WTC11 (cell line): ENCODE measurements around the gene MAGI2. TPM values are rescaled to one million over a fixed set of nuclear protein-coding genes. Genes with fewer than 3 reads are reported as not detected.

Experiments
- ATAC-seq: fragments of 200-7000 bp; cut with Tn5 transposase; 2 replicates; pipeline ENCODE4 v1.10.0; 2021; ENCODE audit warnings: mild to moderate bottlenecking, moderate library complexity
- CTCF ChIA-PET: fragments of 300-600 bp; sonication (Branson Sonifier 250); formaldehyde crosslinking; loops from one replicate; lab custom pipeline; 2021; ENCODE audit warnings: antibody characterized with exemption; lab: Charles Lee
- POLR2A ChIA-PET: fragments of 350-600 bp; sonication (Branson Sonifier 250); formaldehyde crosslinking; loops from one replicate; lab custom pipeline; 2021; ENCODE audit warnings: antibody characterized with exemption; lab: Charles Lee
- DNase-seq: peaks from one replicate; pipeline ENCODE4 v3.0.0; 2021; ENCODE audit warnings: low spot score
- H3K27ac Mint-ChIP-seq: 2 replicates; pipeline ENCODE4 v1.8.0; 2021; ENCODE audit warnings: mixed read lengths
- H3K27me3 Mint-ChIP-seq: 2 replicates; pipeline ENCODE4 v1.8.0; 2021; ENCODE audit warnings: low read depth, mild to moderate bottlenecking, moderate library complexity, mixed read lengths
- H3K36me3 Mint-ChIP-seq: 2 replicates; pipeline ENCODE4 v1.8.0; 2021; ENCODE audit warnings: mixed read lengths
- H3K4me1 Mint-ChIP-seq: 2 replicates; pipeline ENCODE4 v1.8.0; 2022; ENCODE audit warnings: mixed read lengths
- H3K4me3 Mint-ChIP-seq: 2 replicates; pipeline ENCODE4 v1.8.0; 2021; ENCODE audit warnings: mild to moderate bottlenecking, moderate library complexity, mixed read lengths
- H3K9me3 Mint-ChIP-seq: 2 replicates; pipeline ENCODE4 v1.8.0; 2021; ENCODE audit warnings: mixed read lengths
- ETV6 ChIP-seq: sonication (generic); formaldehyde crosslinking; IDR thresholded peaks from 2 replicates; pipeline ENCODE4 v1.8.1; 2022; ENCODE audit warnings: mild to moderate bottlenecking, missing genetic modification reagents
- NR2C2 ChIP-seq: sonication (generic); formaldehyde crosslinking; IDR thresholded peaks from 2 replicates; pipeline ENCODE4 v1.8.0; 2022; ENCODE audit warnings: mild to moderate bottlenecking, missing genetic modification reagents
- TEAD1 ChIP-seq: sonication (generic); formaldehyde crosslinking; IDR thresholded peaks from 2 replicates; pipeline ENCODE4 v1.8.0; 2022; ENCODE audit warnings: mild to moderate bottlenecking, missing genetic modification reagents
- TP53 ChIP-seq: sonication (generic); formaldehyde crosslinking; IDR thresholded peaks from 2 replicates; pipeline ENCODE4 v1.8.1; 2023; ENCODE audit warnings: mild to moderate bottlenecking, missing genetic modification reagents
- ZNF232 ChIP-seq: sonication (generic); formaldehyde crosslinking; IDR thresholded peaks from 2 replicates; pipeline ENCODE4 v1.8.0; 2022; ENCODE audit warnings: mild to moderate bottlenecking, missing genetic modification reagents
- ZNF263 ChIP-seq: sonication (generic); formaldehyde crosslinking; IDR thresholded peaks from 2 replicates; pipeline ENCODE4 v1.8.1; 2022; ENCODE audit warnings: low read depth, mild to moderate bottlenecking, moderate library complexity, missing genetic modification reagents
- ZNF423 ChIP-seq: fragments of 250-450 bp; sonication (Bioruptor Pico); IDR thresholded peaks from 2 replicates; pipeline ENCODE4 v2.1.2; 2022; ENCODE audit warnings: mild to moderate bottlenecking, moderate library complexity
- total RNA-seq: library from RNA; stranded (reverse); gene quantifications from 3 replicates; pipeline ENCODE4 v1.2.3, GENCODE V29; 2021
- TF ChIP-seq, protein P1 (sequence below): fragments of 250-450 bp; sonication (Bioruptor Pico); IDR thresholded peaks from 2 replicates; pipeline ENCODE4 v1.9.0; 2021; ENCODE audit warnings: moderate library complexity, mild to moderate bottlenecking, inconsistent platforms, borderline replicate concordance
- TF ChIP-seq, protein P2 (sequence below): sonication (generic); formaldehyde crosslinking; IDR thresholded peaks from 2 replicates; pipeline ENCODE4 v1.8.1; 2023; ENCODE audit warnings: mild to moderate bottlenecking, missing genetic modification reagents, moderate library complexity
- TF ChIP-seq, protein P3 (sequence below): sonication (generic); formaldehyde crosslinking; IDR thresholded peaks from 2 replicates; pipeline ENCODE4 v1.8.1; 2023; ENCODE audit warnings: mild to moderate bottlenecking, missing genetic modification reagents
- TF ChIP-seq, protein P4 (sequence below): fragments of 250-450 bp; sonication (Bioruptor Pico); IDR thresholded peaks from 2 replicates; pipeline ENCODE4 v1.9.0; 2021; ENCODE audit warnings: mild to moderate bottlenecking
- TF ChIP-seq, protein P5 (sequence below): sonication (generic); formaldehyde crosslinking; IDR thresholded peaks from 2 replicates; pipeline ENCODE4 v1.8.1; 2023; ENCODE audit warnings: mild to moderate bottlenecking, missing genetic modification reagents, moderate library complexity
- TF ChIP-seq, protein P6 (sequence below): sonication (generic); formaldehyde crosslinking; IDR thresholded peaks from 2 replicates; pipeline ENCODE4 v1.8.0; 2022; ENCODE audit warnings: mild to moderate bottlenecking, missing genetic modification reagents
- TF ChIP-seq, protein P7 (sequence below): fragments of 250-450 bp; sonication (Bioruptor Pico); IDR thresholded peaks from 2 replicates; pipeline ENCODE4 v1.9.0; 2021; ENCODE audit warnings: mild to moderate bottlenecking, borderline replicate concordance
- TF ChIP-seq, protein P8 (sequence below): sonication (generic); formaldehyde crosslinking; IDR thresholded peaks from 2 replicates; pipeline ENCODE4 v1.8.0; 2022; ENCODE audit warnings: mild to moderate bottlenecking, missing genetic modification reagents

MAGI2 gene
- total RNA-seq, 1 experiment from 2014 or later: 26.6 TPM

DNA sequence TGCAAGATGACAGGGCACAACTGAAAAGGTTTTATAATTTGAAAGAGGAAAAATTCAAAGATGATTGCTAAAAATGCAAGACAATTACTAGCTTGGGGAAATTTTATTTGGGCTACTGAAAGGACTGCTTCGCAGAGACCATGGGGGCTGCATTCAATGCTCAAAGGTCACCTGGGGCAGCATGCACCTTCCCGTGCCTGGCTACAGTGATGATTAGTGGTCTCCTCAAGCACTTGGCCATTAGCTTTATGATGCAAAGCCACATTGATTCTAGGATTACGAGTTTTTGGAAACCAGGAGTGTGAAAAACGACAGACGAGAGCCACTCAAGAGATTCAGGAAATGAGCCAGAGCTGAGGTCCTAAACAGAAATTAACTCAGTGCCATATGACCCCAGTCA, 890.3 kb downstream of the MAGI2 start:
- Mint-ChIP-seq H3K36me3 (no peaks in the 10 kb centered on the region), H3K27ac (peak overlapping the region; percentile 77), H3K27me3 (no peaks in the 10 kb centered on the region), H3K9me3 (no peaks in the 10 kb centered on the region), H3K4me3 (no peak overlapping the region), H3K4me1 (peaks cover 63% of the 10 kb centered on the region)
- CTCF ChIA-PET: interaction anchor here (1.3 kb wide), 1 partner anchor 16 kb away, joined by 5 read pairs; no protein-coding TSS in a partner anchor
- peak; percentile 40; the same call in 1 of the 2 replicates for TF ChIP-seq ZNF423 (CRISPR knock-in tag)
- peak; percentile 24; the same call in 1 of the 2 replicates for TF ChIP-seq ETV6 (CRISPR knock-in tag)
- TF ChIP-seq, protein P1, sequence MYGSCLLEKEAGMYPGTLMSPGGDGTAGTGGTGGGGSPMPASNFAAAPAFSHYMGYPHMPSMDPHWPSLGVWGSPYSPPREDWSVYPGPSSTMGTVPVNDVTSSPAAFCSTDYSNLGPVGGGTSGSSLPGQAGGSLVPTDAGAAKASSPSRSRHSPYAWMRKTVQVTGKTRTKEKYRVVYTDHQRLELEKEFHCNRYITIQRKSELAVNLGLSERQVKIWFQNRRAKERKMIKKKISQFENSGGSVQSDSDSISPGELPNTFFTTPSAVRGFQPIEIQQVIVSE: no peak
- TF ChIP-seq, protein P2, sequence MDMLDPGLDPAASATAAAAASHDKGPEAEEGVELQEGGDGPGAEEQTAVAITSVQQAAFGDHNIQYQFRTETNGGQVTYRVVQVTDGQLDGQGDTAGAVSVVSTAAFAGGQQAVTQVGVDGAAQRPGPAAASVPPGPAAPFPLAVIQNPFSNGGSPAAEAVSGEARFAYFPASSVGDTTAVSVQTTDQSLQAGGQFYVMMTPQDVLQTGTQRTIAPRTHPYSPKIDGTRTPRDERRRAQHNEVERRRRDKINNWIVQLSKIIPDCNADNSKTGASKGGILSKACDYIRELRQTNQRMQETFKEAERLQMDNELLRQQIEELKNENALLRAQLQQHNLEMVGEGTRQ (CRISPR knock-in tag): peak; percentile 37
- TF ChIP-seq ZNF232: peak; percentile 66; the same call in 1 of the 2 replicates
- TF ChIP-seq, protein P3, sequence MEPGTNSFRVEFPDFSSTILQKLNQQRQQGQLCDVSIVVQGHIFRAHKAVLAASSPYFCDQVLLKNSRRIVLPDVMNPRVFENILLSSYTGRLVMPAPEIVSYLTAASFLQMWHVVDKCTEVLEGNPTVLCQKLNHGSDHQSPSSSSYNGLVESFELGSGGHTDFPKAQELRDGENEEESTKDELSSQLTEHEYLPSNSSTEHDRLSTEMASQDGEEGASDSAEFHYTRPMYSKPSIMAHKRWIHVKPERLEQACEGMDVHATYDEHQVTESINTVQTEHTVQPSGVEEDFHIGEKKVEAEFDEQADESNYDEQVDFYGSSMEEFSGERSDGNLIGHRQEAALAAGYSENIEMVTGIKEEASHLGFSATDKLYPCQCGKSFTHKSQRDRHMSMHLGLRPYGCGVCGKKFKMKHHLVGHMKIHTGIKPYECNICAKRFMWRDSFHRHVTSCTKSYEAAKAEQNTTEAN (CRISPR knock-in tag): no peak
- no peak for TF ChIP-seq ZNF263 (CRISPR knock-in tag)
- TF ChIP-seq, protein P4, sequence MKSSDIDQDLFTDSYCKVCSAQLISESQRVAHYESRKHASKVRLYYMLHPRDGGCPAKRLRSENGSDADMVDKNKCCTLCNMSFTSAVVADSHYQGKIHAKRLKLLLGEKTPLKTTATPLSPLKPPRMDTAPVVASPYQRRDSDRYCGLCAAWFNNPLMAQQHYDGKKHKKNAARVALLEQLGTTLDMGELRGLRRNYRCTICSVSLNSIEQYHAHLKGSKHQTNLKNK (CRISPR knock-in tag): no peak
- TF ChIP-seq, protein P5, sequence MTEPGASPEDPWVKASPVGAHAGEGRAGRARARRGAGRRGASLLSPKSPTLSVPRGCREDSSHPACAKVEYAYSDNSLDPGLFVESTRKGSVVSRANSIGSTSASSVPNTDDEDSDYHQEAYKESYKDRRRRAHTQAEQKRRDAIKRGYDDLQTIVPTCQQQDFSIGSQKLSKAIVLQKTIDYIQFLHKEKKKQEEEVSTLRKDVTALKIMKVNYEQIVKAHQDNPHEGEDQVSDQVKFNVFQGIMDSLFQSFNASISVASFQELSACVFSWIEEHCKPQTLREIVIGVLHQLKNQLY: no peak
- TF ChIP-seq, protein P6, sequence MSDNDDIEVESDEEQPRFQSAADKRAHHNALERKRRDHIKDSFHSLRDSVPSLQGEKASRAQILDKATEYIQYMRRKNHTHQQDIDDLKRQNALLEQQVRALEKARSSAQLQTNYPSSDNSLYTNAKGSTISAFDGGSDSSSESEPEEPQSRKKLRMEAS (CRISPR knock-in tag): 0 out of 2 replicates have a peak, but pooled peaks have one; percentile 39
- TF ChIP-seq, protein P7, sequence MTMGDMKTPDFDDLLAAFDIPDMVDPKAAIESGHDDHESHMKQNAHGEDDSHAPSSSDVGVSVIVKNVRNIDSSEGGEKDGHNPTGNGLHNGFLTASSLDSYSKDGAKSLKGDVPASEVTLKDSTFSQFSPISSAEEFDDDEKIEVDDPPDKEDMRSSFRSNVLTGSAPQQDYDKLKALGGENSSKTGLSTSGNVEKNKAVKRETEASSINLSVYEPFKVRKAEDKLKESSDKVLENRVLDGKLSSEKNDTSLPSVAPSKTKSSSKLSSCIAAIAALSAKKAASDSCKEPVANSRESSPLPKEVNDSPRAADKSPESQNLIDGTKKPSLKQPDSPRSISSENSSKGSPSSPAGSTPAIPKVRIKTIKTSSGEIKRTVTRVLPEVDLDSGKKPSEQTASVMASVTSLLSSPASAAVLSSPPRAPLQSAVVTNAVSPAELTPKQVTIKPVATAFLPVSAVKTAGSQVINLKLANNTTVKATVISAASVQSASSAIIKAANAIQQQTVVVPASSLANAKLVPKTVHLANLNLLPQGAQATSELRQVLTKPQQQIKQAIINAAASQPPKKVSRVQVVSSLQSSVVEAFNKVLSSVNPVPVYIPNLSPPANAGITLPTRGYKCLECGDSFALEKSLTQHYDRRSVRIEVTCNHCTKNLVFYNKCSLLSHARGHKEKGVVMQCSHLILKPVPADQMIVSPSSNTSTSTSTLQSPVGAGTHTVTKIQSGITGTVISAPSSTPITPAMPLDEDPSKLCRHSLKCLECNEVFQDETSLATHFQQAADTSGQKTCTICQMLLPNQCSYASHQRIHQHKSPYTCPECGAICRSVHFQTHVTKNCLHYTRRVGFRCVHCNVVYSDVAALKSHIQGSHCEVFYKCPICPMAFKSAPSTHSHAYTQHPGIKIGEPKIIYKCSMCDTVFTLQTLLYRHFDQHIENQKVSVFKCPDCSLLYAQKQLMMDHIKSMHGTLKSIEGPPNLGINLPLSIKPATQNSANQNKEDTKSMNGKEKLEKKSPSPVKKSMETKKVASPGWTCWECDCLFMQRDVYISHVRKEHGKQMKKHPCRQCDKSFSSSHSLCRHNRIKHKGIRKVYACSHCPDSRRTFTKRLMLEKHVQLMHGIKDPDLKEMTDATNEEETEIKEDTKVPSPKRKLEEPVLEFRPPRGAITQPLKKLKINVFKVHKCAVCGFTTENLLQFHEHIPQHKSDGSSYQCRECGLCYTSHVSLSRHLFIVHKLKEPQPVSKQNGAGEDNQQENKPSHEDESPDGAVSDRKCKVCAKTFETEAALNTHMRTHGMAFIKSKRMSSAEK (CRISPR knock-in tag): no peak
- TF ChIP-seq NR2C2 (CRISPR knock-in tag): no peak
- no peak for TF ChIP-seq TP53 (CRISPR knock-in tag)
- peak; percentile 65; the same call in 1 of the 2 replicates for TF ChIP-seq TEAD1
- TF ChIP-seq, protein P8, sequence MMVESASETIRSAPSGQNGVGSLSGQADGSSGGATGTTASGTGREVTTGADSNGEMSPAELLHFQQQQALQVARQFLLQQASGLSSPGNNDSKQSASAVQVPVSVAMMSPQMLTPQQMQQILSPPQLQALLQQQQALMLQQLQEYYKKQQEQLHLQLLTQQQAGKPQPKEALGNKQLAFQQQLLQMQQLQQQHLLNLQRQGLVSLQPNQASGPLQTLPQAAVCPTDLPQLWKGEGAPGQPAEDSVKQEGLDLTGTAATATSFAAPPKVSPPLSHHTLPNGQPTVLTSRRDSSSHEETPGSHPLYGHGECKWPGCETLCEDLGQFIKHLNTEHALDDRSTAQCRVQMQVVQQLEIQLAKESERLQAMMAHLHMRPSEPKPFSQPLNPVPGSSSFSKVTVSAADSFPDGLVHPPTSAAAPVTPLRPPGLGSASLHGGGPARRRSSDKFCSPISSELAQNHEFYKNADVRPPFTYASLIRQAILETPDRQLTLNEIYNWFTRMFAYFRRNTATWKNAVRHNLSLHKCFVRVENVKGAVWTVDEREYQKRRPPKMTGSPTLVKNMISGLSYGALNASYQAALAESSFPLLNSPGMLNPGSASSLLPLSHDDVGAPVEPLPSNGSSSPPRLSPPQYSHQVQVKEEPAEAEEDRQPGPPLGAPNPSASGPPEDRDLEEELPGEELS (CRISPR knock-in tag): peak; percentile 82; the same call in 1 of the 2 replicates
- DNase-seq (no peak), ATAC-seq (peak; percentile 89)
- POLR2A ChIA-PET: no interaction called here
